Adipocyte (in vitro differentiated cells): ENCODE data around the gene OTUD6A.

Experiments used
- DNase-seq: peaks from one replicate; pipeline ENCODE4 v3.0.0-alpha.2; 2015; ENCODE audit warnings: low read depth
- H3K27me3 ChIP-seq: replicated peaks from 2 replicates; pipeline ENCODE4 v1.7.0; 2013; ENCODE audit warnings: mild to moderate bottlenecking, low read length, moderate library complexity; ENCODE audit not compliant: control insufficient read depth, insufficient read depth
- H3K36me3 ChIP-seq: 2 replicates; pipeline ENCODE4 v1.7.0; 2013; ENCODE audit warnings: low read length, mild to moderate bottlenecking, moderate library complexity; ENCODE audit not compliant: control insufficient read depth, insufficient read depth, severe bottlenecking
- H3K4me1 ChIP-seq: 2 replicates; pipeline ENCODE4 v1.7.0; 2013; ENCODE audit warnings: mild to moderate bottlenecking, low read length, moderate library complexity; ENCODE audit not compliant: control insufficient read depth, insufficient read depth
- H3K4me3 ChIP-seq: 2 replicates; pipeline ENCODE4 v1.7.0; 2013; ENCODE audit warnings: mild to moderate bottlenecking, low read length, moderate library complexity
- H3K9ac ChIP-seq: 2 replicates; pipeline ENCODE4 v1.7.0; 2013; ENCODE audit warnings: mild to moderate bottlenecking, low read length, moderate library complexity
- H3K9me3 ChIP-seq: 2 replicates; pipeline ENCODE4 v1.7.0; 2013; ENCODE audit warnings: mild to moderate bottlenecking, low read length, moderate library complexity; ENCODE audit not compliant: control insufficient read depth

OTUD6A gene

GRCh38 chrX:70049925-70050324 lies 12.3 kb upstream of the OTUD6A start, which contains the start of gene AWAT2:
Gene AWAT2, minus strand, starts transcription at chrX:70049938. Its CDS starts 6 bp downstream, at chrX:70049932.
- peaks cover 19% of the 10 kb centered on the region for H3K27me3 ChIP-seq
- DNase-seq: no peak
- no peaks in the 10 kb centered on the region for H3K36me3 ChIP-seq
- no peak within 1 kb of the TSS for H3K9ac ChIP-seq
- H3K9me3 ChIP-seq: no peaks in the 10 kb centered on the region
- peaks cover 7% of the 10 kb centered on the region for H3K4me1 ChIP-seq
- H3K4me3 ChIP-seq: no peak within 1 kb of the TSS

- no peak overlapping the region for H3K4me3 ChIP-seq
- H3K9ac ChIP-seq: no peak overlapping the region
- H3K36me3 ChIP-seq: no peaks in the 10 kb centered on the region
- DNase-seq: no peak
- no peaks in the 10 kb centered on the region for H3K9me3 ChIP-seq
- H3K27me3 ChIP-seq: peaks cover 28% of the 10 kb centered on the region
- no peaks in the 10 kb centered on the region for H3K4me1 ChIP-seq
These were observed 9.2 kb upstream of the OTUD6A start for GRCh38 chrX:70052895-70053615.

- no peaks in the 10 kb centered on the region for H3K36me3 ChIP-seq
- no peak for DNase-seq
- no peaks in the 10 kb centered on the region for H3K4me1 ChIP-seq
- peaks cover 31% of the 10 kb centered on the region for H3K27me3 ChIP-seq
- H3K4me3 ChIP-seq: no peak overlapping the region
- H3K9ac ChIP-seq: no peak overlapping the region
- no peaks in the 10 kb centered on the region for H3K9me3 ChIP-seq
These were observed 7.9 kb upstream of the OTUD6A start for GRCh38 chrX:70054391-70054790.

GRCh38 chrX:70062961-70063550 lies 799 bp downstream of the OTUD6A start:
- no peak for DNase-seq
- no peak overlapping the region for H3K9ac ChIP-seq
- H3K27me3 ChIP-seq: peaks cover 21% of the 10 kb centered on the region
- no peak overlapping the region for H3K4me3 ChIP-seq
- no peaks in the 10 kb centered on the region for H3K9me3 ChIP-seq
- H3K36me3 ChIP-seq: no peaks in the 10 kb centered on the region
- H3K4me1 ChIP-seq: no peaks in the 10 kb centered on the region

GRCh38 chrX:70066646-70067045 lies 4.4 kb downstream of the OTUD6A start:
- no peak overlapping the region for H3K9ac ChIP-seq
- no peak for DNase-seq

GRCh38 chrX:70079297-70079696 lies 17.0 kb downstream of the OTUD6A start:
- no peaks in the 10 kb centered on the region for H3K4me1 ChIP-seq
- H3K4me3 ChIP-seq: no peak overlapping the region
- H3K9ac ChIP-seq: no peak overlapping the region
- no peak for DNase-seq
- no peaks in the 10 kb centered on the region for H3K36me3 ChIP-seq
- H3K9me3 ChIP-seq: peaks cover 20% of the 10 kb centered on the region
- peaks cover 31% of the 10 kb centered on the region for H3K27me3 ChIP-seq

More at GRCh38 chrX:70066646-70067045, 4.4 kb downstream of the OTUD6A start:
- no peaks in the 10 kb centered on the region for H3K4me1 ChIP-seq
- H3K27me3 ChIP-seq: peaks cover 18% of the 10 kb centered on the region
- no peaks in the 10 kb centered on the region for H3K36me3 ChIP-seq
- no peaks in the 10 kb centered on the region for H3K9me3 ChIP-seq
- no peak overlapping the region for H3K4me3 ChIP-seq

- Histone ChIP-seq H3K4me1 (no peaks in the 10 kb centered on the region), H3K9ac (no peak overlapping the region), H3K36me3 (no peaks in the 10 kb centered on the region), H3K9me3 (peaks cover 21% of the 10 kb centered on the region), H3K27me3 (peaks cover 31% of the 10 kb centered on the region), H3K4me3 (no peak overlapping the region)
- no peak for DNase-seq
These were observed 17.6 kb downstream of the OTUD6A start for GRCh38 chrX:70079870-70080269.

GRCh38 chrX:70082723-70083122 lies 20.5 kb downstream of the OTUD6A start:
- no peaks in the 10 kb centered on the region for H3K36me3 ChIP-seq
- peaks cover under 1% of the 10 kb centered on the region for H3K4me1 ChIP-seq
- no peak overlapping the region for H3K4me3 ChIP-seq
- H3K27me3 ChIP-seq: peaks cover 37% of the 10 kb centered on the region
- H3K9ac ChIP-seq: no peak overlapping the region
- peaks cover 5% of the 10 kb centered on the region for H3K9me3 ChIP-seq
- DNase-seq: no peak

- H3K4me3 ChIP-seq: no peak overlapping the region
- peaks cover 2% of the 10 kb centered on the region for H3K9me3 ChIP-seq
- peaks cover 6% of the 10 kb centered on the region for H3K4me1 ChIP-seq
- no peak overlapping the region for H3K9ac ChIP-seq
- no peak for DNase-seq
- H3K36me3 ChIP-seq: no peaks in the 10 kb centered on the region
- H3K27me3 ChIP-seq: peaks cover 34% of the 10 kb centered on the region
These were observed 22.5 kb downstream of the OTUD6A start for GRCh38 chrX:70084592-70085240.

- Histone ChIP-seq H3K36me3 (no peaks in the 10 kb centered on the region), H3K9me3 (peaks cover 2% of the 10 kb centered on the region), H3K9ac (no peak overlapping the region), H3K4me3 (no peak overlapping the region), H3K4me1 (peaks cover 6% of the 10 kb centered on the region), H3K27me3 (peaks cover 21% of the 10 kb centered on the region)
- DNase-seq: peak; percentile 58
These were observed 25.8 kb downstream of the OTUD6A start for GRCh38 chrX:70087857-70088630.

- no peak for DNase-seq
- Histone ChIP-seq H3K9me3 (peaks cover 2% of the 10 kb centered on the region), H3K9ac (no peak overlapping the region), H3K4me3 (no peak overlapping the region), H3K27me3 (peaks cover 19% of the 10 kb centered on the region), H3K36me3 (no peaks in the 10 kb centered on the region), H3K4me1 (peaks cover 6% of the 10 kb centered on the region)
These were observed 26.5 kb downstream of the OTUD6A start for GRCh38 chrX:70088751-70089150.
